Measurements from ENCODE around the gene SCOC. TPM values are rescaled to one million over a fixed set of nuclear protein-coding genes. Genes with fewer than 3 reads are reported as not detected.

The SCOC gene
- polyA plus RNA-seq, 1 donor (not counting 4 experiments of a cell fraction or from before 2014, with no cell fraction given): 92.1 TPM

GRCh38 chr4:140330311-140330900 lies 43.0 kb upstream of the SCOC start:
- DNase-seq (ENCODE audit: low read depth, low spot score) (no peak), FAIRE-seq (no peak)
- H3K9me1 ChIP-seq (ENCODE audit: control insufficient read depth, extremely low read depth, insufficient read depth, low read length): no peaks in the 10 kb centered on the region
- H3K9ac ChIP-seq (ENCODE audit: control insufficient read depth, extremely low read depth, insufficient read depth, low read length): no peak overlapping the region
- dilution Hi-C loops (cut with MboI; ENCODE audit: extremely low pct_ligation_motif_present, low sequenced_read_pairs): no loop called here
- no peaks in the 10 kb centered on the region for H3K36me3 ChIP-seq (ENCODE audit: control insufficient read depth in 2 of 2, extremely low read depth in 1 of 2, insufficient read depth in 2 of 2, low read length in 2 of 2)
- TF ChIP-seq CTCF (optimal IDR thresholded peaks at IDR 0.05 in 1 of 3, IDR thresholded peaks at IDR 0.05 in 1 of 3, conservative IDR thresholded peaks at IDR 0.05 in 1 of 3; ENCODE audit: extremely low read depth in 1 of 3, insufficient read depth in 2 of 3, low read length in 3 of 3): peak in 2 of 3 experiments; percentile 34 to 40
- TF ChIP-seq EZH2 (IDR thresholded peaks at IDR 0.05; ENCODE audit: low read length): no peak
- H3K4me2 ChIP-seq (ENCODE audit: control insufficient read depth, extremely low read depth, insufficient read depth, low read depth, low read length): no peak overlapping the region
- H2AFZ ChIP-seq (ENCODE audit: control insufficient read depth, low read length): no peak overlapping the region
- H3K27me3 ChIP-seq (ENCODE audit: control insufficient read depth, extremely low read depth, insufficient read depth, low read length): no peaks in the 10 kb centered on the region
- no peaks in the 10 kb centered on the region for H3K79me2 ChIP-seq (ENCODE audit: control insufficient read depth, insufficient read depth, low read length)
- H3K27ac ChIP-seq (ENCODE audit: control insufficient read depth, insufficient read depth, low read length): no peak overlapping the region
- H3K4me1 ChIP-seq (ENCODE audit: control insufficient read depth, extremely low read depth, insufficient read depth, low read length): no peaks in the 10 kb centered on the region
- H3K9me3 ChIP-seq (ENCODE audit: control insufficient read depth, low read depth, low read length): no peaks in the 10 kb centered on the region
- H4K20me1 ChIP-seq (ENCODE audit: control insufficient read depth, extremely low read depth, insufficient read depth, low read length): no peaks in the 10 kb centered on the region
- H3K4me3 ChIP-seq (ENCODE audit: control insufficient read depth in 2 of 3, extremely low read depth in 1 of 3, insufficient read depth in 2 of 3, low read depth in 1 of 3, low read length in 3 of 3): no peak overlapping the region

- DNase-seq (ENCODE audit: low read depth, low spot score): no peak
- Histone ChIP-seq H4K20me1 (ENCODE audit: control insufficient read depth, extremely low read depth, insufficient read depth, low read length) (no peaks in the 10 kb centered on the region), H2AFZ (ENCODE audit: control insufficient read depth, low read length) (no peak overlapping the region), H3K27me3 (ENCODE audit: control insufficient read depth, extremely low read depth, insufficient read depth, low read length) (no peaks in the 10 kb centered on the region), H3K4me2 (ENCODE audit: control insufficient read depth, extremely low read depth, insufficient read depth, low read depth, low read length) (no peak overlapping the region), H3K27ac (ENCODE audit: control insufficient read depth, insufficient read depth, low read length) (no peak overlapping the region), H3K4me1 (ENCODE audit: control insufficient read depth, extremely low read depth, insufficient read depth, low read length) (no peaks in the 10 kb centered on the region), H3K79me2 (ENCODE audit: control insufficient read depth, insufficient read depth, low read length) (no peaks in the 10 kb centered on the region), H3K9ac (ENCODE audit: control insufficient read depth, extremely low read depth, insufficient read depth, low read length) (no peak overlapping the region), H3K9me3 (ENCODE audit: control insufficient read depth, low read depth, low read length) (no peaks in the 10 kb centered on the region), H3K4me3 (ENCODE audit: control insufficient read depth in 2 of 3, extremely low read depth in 1 of 3, insufficient read depth in 2 of 3, low read depth in 1 of 3, low read length in 3 of 3) (no peak overlapping the region), H3K9me1 (ENCODE audit: control insufficient read depth, extremely low read depth, insufficient read depth, low read length) (no peaks in the 10 kb centered on the region), H3K36me3 (ENCODE audit: control insufficient read depth in 2 of 2, extremely low read depth in 1 of 2, insufficient read depth in 2 of 2, low read length in 2 of 2) (no peaks in the 10 kb centered on the region)
- dilution Hi-C loops (cut with MboI; ENCODE audit: extremely low pct_ligation_motif_present, low sequenced_read_pairs): no loop called here
- FAIRE-seq: no peak
- TF ChIP-seq CTCF (optimal IDR thresholded peaks at IDR 0.05 in 1 of 3, IDR thresholded peaks at IDR 0.05 in 1 of 3, conservative IDR thresholded peaks at IDR 0.05 in 1 of 3; ENCODE audit: extremely low read depth in 1 of 3, insufficient read depth in 2 of 3, low read length in 3 of 3) (no peak), EZH2 (IDR thresholded peaks at IDR 0.05; ENCODE audit: low read length) (no peak)
Observed at GRCh38 chr4:140331245-140331644, 42.2 kb upstream of the SCOC start.
